Measurements from ENCODE around the gene FOXP4. TPM values are rescaled to one million over a fixed set of nuclear protein-coding genes. Genes with fewer than 3 reads are reported as not detected.

FOXP4 gene
- total RNA-seq, 3 donors from 2014 or later (not counting 1 experiment from before 2014, with no cell fraction given) = 11.2 to 21.1 (median 14.7) TPM

GRCh38 chr6:41597246-41598000 is 51.2 kb downstream of the FOXP4 start:
- Histone ChIP-seq H3K27ac (ENCODE audit: low read length) (no peak overlapping the region), H3K36me3 (ENCODE audit: control insufficient read depth, insufficient read depth, low read length) (no peaks in the 10 kb centered on the region), H3K9me3 (ENCODE audit: control insufficient read depth, insufficient read depth, low read length) (no peaks in the 10 kb centered on the region), H3K4me3 (ENCODE audit: low read length) (no peak overlapping the region), H3K27me3 (ENCODE audit: control insufficient read depth, insufficient read depth, low read length) (no peaks in the 10 kb centered on the region), H3K4me1 (ENCODE audit: control insufficient read depth, insufficient read depth, low read length) (no peaks in the 10 kb centered on the region)
- Mint-ChIP-seq H3K4me1 (no peaks in the 10 kb centered on the region), H3K27me3 (ENCODE audit: low read depth in 2 of 2) (no peaks in the 10 kb centered on the region), H3K9me3 (no peaks in the 10 kb centered on the region), H3K27ac (no peak overlapping the region), H3K36me3 (no peaks in the 10 kb centered on the region), H3K4me3 (no peak overlapping the region)
- intact Hi-C loops (cut with micrococcal nuclease) = no loop called here
- 89% methylated on average over 16 of the region's 19 CpGs for WGBS (ENCODE audit: insufficient coverage)
- TF ChIP-seq CTCF (IDR thresholded peaks at IDR 0.05) = no peak
- no peak for ATAC-seq
- DNase-seq = no peak

GRCh38 chr6:41598670-41599014 is 52.5 kb downstream of the FOXP4 start:
- no peaks in the 10 kb centered on the region for H3K36me3 Mint-ChIP-seq
- DNase-seq (no peak), ATAC-seq (no peak)
- Histone ChIP-seq H3K4me1 (ENCODE audit: control insufficient read depth, insufficient read depth, low read length) (peaks cover 7% of the 10 kb centered on the region), H3K36me3 (ENCODE audit: control insufficient read depth, insufficient read depth, low read length) (no peaks in the 10 kb centered on the region), H3K4me3 (ENCODE audit: low read length) (no peak overlapping the region), H3K9me3 (ENCODE audit: control insufficient read depth, insufficient read depth, low read length) (no peaks in the 10 kb centered on the region), H3K27ac (ENCODE audit: low read length) (no peak overlapping the region), H3K27me3 (ENCODE audit: control insufficient read depth, insufficient read depth, low read length) (no peaks in the 10 kb centered on the region)
- no peaks in the 10 kb centered on the region for H3K9me3 Mint-ChIP-seq
- intact Hi-C loops (cut with micrococcal nuclease) = no loop called here
- 93% methylated on average over 8 of the region's 8 CpGs for WGBS (ENCODE audit: insufficient coverage)
- peaks cover 0 to 5% of the 10 kb centered on the region in 2 donors for H3K27me3 Mint-ChIP-seq (ENCODE audit: low read depth in 2 of 2)
- H3K4me1 Mint-ChIP-seq = peaks cover 0 to 10% of the 10 kb centered on the region in 2 donors
- no peak for TF ChIP-seq CTCF (IDR thresholded peaks at IDR 0.05)
- H3K27ac Mint-ChIP-seq = no peak overlapping the region
- H3K4me3 Mint-ChIP-seq = no peak overlapping the region

GRCh38 chr6:41599015-41599851 is 53.1 kb downstream of the FOXP4 start:
- Histone ChIP-seq H3K9me3 (ENCODE audit: control insufficient read depth, insufficient read depth, low read length) (no peaks in the 10 kb centered on the region), H3K36me3 (ENCODE audit: control insufficient read depth, insufficient read depth, low read length) (no peaks in the 10 kb centered on the region), H3K27me3 (ENCODE audit: control insufficient read depth, insufficient read depth, low read length) (no peaks in the 10 kb centered on the region), H3K4me3 (ENCODE audit: low read length) (no peak overlapping the region), H3K4me1 (ENCODE audit: control insufficient read depth, insufficient read depth, low read length) (peaks cover 7% of the 10 kb centered on the region), H3K27ac (ENCODE audit: low read length) (no peak overlapping the region)
- no peaks in the 10 kb centered on the region for H3K9me3 Mint-ChIP-seq
- no peak overlapping the region for H3K4me3 Mint-ChIP-seq
- TF ChIP-seq CTCF (IDR thresholded peaks at IDR 0.05) = no peak
- 89% methylated on average over 21 of the region's 21 CpGs for WGBS (ENCODE audit: insufficient coverage)
- H3K27ac Mint-ChIP-seq = no peak overlapping the region
- DNase-seq = no peak
- H3K27me3 Mint-ChIP-seq (ENCODE audit: low read depth in 2 of 2) = peaks cover 0 to 5% of the 10 kb centered on the region in 2 donors
- H3K36me3 Mint-ChIP-seq = no peaks in the 10 kb centered on the region
- intact Hi-C loops (cut with micrococcal nuclease) = no loop called here
- ATAC-seq = no peak
- H3K4me1 Mint-ChIP-seq = peaks cover 0 to 10% of the 10 kb centered on the region in 2 donors
